Activated effector memory CD4-positive, alpha-beta T cell treated with Interleukin-2 at 50 U/mL for 16 hours (primary cell): ENCODE measurements around the gene CEACAM1.
"Not testable (repeated sequence)": the region's sequence is repeated elsewhere in the genome, so short reads cannot be mapped to it uniquely, and the experiment has no call there.

Source experiments
- DNase-seq: peaks from one replicate; pipeline ENCODE4 v3.0.0-alpha.2; 2020

The CEACAM1 gene

GRCh38 chr19:42508892-42509444 is 19.3 kb downstream of the CEACAM1 start:
- DNase-seq = no peak

DNA sequence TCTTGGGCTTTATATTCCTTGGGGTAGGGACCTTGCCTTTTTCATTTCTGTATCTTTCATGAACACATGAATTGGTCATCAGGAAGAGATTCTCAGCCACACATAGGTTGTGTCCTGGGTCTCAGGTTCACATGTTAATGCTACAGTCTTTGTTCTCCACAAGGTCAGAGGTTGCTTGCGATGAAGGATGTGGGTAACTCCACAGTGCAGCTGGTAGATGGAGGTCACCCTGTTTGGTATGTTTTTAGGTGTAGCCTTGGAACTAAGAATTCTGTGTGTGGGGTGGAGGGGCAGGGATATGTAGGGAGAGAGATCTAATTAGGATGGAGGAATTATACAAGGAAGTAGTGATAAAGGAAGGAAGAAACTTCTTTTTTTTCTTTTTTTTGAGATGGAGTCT is 23.2 kb downstream of the CEACAM1 start:
- no peak for DNase-seq

- no peak for DNase-seq
Observed at GRCh38 chr19:42501733-42502132, 26.5 kb downstream of the CEACAM1 start.

- DNase-seq = not testable (repeated sequence)
Observed at GRCh38 chr19:42501243-42501642, 27.0 kb downstream of the CEACAM1 start.

DNA sequence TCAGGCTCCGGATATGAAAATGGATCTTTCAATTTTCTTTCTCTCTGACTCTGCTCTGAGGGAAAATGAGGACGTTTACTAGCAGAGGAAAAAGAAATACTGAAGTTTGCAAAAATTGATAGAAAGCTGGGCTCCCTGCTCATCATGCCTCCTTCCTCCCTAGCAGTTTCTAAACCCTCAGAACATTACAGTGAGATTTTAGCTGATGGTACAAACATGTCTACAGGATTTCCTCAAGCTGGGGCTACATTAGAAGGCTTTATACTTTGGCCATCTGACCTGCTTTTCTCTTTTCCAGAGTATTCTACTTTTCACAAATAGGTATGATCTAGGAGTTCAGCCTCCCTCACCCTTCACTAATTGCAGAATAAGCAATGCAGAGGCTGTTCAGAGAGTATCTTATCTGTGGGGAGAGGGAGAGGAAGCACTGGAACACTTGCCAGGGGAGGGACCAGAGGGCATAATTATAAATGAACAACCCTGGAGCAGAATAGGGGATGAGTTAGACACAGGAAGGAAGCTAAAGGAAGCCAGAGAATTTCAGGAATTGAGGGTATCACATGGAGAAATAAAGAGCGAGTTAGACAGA is 30.0 kb downstream of the CEACAM1 start:
- DNase-seq = no peak

GRCh38 chr19:42497492-42498168 is 30.7 kb downstream of the CEACAM1 start:
- no peak for DNase-seq

GRCh38 chr19:42496460-42497133 is 31.7 kb downstream of the CEACAM1 start:
- no peak for DNase-seq

- DNase-seq = no peak
Observed at GRCh38 chr19:42495663-42496062, 32.6 kb downstream of the CEACAM1 start.

GRCh38 chr19:42494321-42494720 is 34.0 kb downstream of the CEACAM1 start:
- DNase-seq = no peak

- no peak for DNase-seq
Observed at GRCh38 chr19:42488783-42489521, 39.3 kb downstream of the CEACAM1 start.

- DNase-seq = no peak
Observed at GRCh38 chr19:42487798-42488178, 40.5 kb downstream of the CEACAM1 start.

- no peak for DNase-seq
Observed at GRCh38 chr19:42487032-42487797, 41.1 kb downstream of the CEACAM1 start.

- not testable (repeated sequence) for DNase-seq
Observed at GRCh38 chr19:42485036-42485435, 43.2 kb downstream of the CEACAM1 start.

GRCh38 chr19:42480335-42481095 is 47.8 kb downstream of the CEACAM1 start:
- DNase-seq = peak; percentile 22

DNA sequence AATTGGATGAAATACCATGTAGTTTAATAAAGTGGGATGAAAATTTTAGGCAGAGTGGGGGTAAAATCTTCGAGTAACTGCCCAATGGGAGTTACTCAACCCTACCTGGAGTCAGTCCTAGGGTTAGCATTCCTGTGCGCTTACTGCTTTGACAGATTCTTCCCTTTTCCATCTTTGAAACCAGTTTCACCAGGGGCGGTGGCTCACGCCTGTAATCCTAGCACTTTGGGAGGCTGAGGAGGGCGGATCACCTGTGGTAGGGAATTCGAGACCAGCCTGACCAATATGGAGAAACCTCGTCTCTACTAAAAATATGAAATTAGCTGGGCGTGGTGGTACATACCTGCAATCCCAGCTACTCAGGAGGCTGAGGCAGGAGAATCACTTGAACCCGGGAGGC is 48.5 kb downstream of the CEACAM1 start:
- DNase-seq = no peak

- DNase-seq = no peak
Observed at GRCh38 chr19:42478765-42479311, 49.4 kb downstream of the CEACAM1 start.

GRCh38 chr19:42477933-42478332 is 50.3 kb downstream of the CEACAM1 start:
- no peak for DNase-seq

- DNase-seq = no peak
Observed at GRCh38 chr19:42477117-42477516, 51.2 kb downstream of the CEACAM1 start.

DNA sequence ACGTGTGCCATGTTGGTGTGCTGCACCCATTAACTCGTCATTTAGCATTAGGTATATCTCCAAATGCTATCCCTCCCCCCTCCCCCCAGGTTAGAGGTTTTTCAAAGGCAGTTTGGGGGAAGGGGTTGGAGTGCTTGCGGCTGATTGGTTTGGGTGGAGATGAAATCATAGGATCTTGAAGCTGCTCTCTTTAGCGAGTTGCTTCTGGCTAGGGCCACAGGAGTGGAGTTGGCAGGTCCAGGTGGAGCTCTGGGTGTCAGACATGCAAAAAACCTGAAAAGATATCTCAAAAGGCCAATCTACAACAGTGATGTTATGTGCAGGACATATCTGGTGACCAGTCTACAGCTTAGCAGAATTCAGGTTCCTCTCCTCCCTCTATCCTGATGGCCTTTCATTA is 52.9 kb downstream of the CEACAM1 start:
- no peak for DNase-seq

DNA sequence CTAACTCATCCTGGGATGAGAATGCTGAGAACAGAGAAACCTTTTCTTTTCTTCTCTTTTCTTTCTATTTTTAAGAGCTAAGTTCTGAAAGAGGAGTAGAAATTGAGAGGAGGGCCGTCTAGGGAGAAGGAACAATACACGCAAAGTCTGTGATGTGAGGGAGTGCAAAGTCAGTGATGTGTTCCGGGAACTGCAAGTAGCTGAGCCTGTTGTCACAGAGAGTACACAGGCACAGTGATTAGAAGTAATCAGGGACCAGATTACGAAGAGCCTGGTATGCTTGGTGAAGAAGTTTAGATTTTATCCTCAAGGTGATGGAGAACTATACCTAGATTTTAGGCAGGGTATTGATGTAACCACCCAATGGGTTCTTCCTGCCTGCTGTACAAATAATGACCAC is 53.5 kb downstream of the CEACAM1 start:
- DNase-seq = no peak

DNA sequence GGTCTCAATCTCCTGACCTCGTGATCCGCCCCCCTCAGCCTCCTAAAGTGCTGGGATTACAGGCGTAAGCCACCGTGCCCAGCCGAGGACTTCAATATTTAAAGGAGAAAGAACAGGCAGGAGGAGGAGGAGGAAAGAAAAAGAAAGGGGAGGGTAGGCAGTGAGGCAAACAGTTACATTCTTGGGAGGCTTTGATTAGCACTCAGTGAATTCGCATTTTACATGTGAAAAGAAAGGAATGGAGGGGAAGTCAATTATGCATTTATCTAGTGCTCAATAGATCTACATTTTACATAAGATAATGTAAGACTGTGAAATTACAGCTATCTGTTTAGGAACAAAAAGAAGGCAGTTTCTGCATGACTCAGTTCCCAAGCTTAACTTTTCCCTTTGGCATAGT is 54.6 kb downstream of the CEACAM1 start:
- no peak for DNase-seq
